ENCODE results near the gene CD163.

- TF ChIP-seq CTBP1 (IDR thresholded peaks at IDR 0.05; ENCODE audit: borderline replicate concordance) (no peak), FOXM1 (IDR thresholded peaks at IDR 0.05; ENCODE audit: borderline replicate concordance) (no peak), ZNF384 (IDR thresholded peaks at IDR 0.05) (no peak), PKNOX1 (IDR thresholded peaks at IDR 0.05) (no peak), ELF4 (IDR thresholded peaks at IDR 0.05) (no peak), FOXA1 (IDR thresholded peaks at IDR 0.05) (no peak), SP1 (IDR thresholded peaks at IDR 0.05) (no peak), FOXK2 (IDR thresholded peaks at IDR 0.05) (no peak), NFRKB (IDR thresholded peaks at IDR 0.05) (no peak), TARDBP (IDR thresholded peaks at IDR 0.05) (no peak), BHLHE40 (IDR thresholded peaks at IDR 0.05; ENCODE audit: borderline replicate concordance) (no peak), ARNT (IDR thresholded peaks at IDR 0.05) (no peak), HDGF (IDR thresholded peaks at IDR 0.05; ENCODE audit: borderline replicate concordance) (no peak)
Observed at GRCh38 chr12:7444076-7444475, 59.5 kb downstream of the CD163 start, which contains the start of gene CD163L1.

Data from HEK293T (cell line).